Loucy (cell line): ENCODE measurements around the gene HCN2.
A peak's percentile ranks its signal among the peaks of the same experiment; 100 is the strongest.

ENCODE experiments used
- CTCF ChIP-seq: fragments of 200-600 bp; sonication (generic); conservative IDR thresholded peaks from 2 replicates; pipeline ENCODE4 v1.5.1; 2014; ENCODE audit warnings: mild to moderate bottlenecking, antibody characterized with exemption, low read length
- EZH2phosphoT487 ChIP-seq: fragments of 200-600 bp; IDR thresholded peaks from 2 replicates; pipeline ENCODE4 v1.6.1; 2018; ENCODE audit warnings: antibody characterized with exemption, mild to moderate bottlenecking, moderate library complexity, borderline replicate concordance

GRCh38 chr19:588093-588740, 1.5 kb upstream of the HCN2 start:
- TF ChIP-seq CTCF (peak; percentile 61), EZH2phosphoT487 (no peak)
